AG09309 (cell line): ENCODE measurements around the gene NPHS1.

Source experiments
- DNase-seq: peaks from one replicate; pipeline ENCODE4 v3.0.0-alpha.2; 2010; ENCODE audit warnings: low read depth
- H3K4me3 ChIP-seq: 2 replicates; pipeline ENCODE4 v1.5.1; 2011; ENCODE audit warnings: mild to moderate bottlenecking, low read depth, low read length, moderate library complexity; ENCODE audit not compliant: control insufficient read depth
- TF ChIP-seq, protein P1 (sequence below): IDR thresholded peaks from 2 replicates; pipeline ENCODE4 v1.5.1; 2011; ENCODE audit warnings: mild to moderate bottlenecking, low read depth, low read length, inconsistent platforms; ENCODE audit not compliant: insufficient read depth, control insufficient read depth; ENCODE audit errors: missing control alignments

NPHS1 gene

GRCh38 chr19:35792888-35793287, 59.4 kb downstream of the NPHS1 start:
- H3K4me3 ChIP-seq, result no peak overlapping the region
- DNase-seq, result no peak
- TF ChIP-seq, protein P1, sequence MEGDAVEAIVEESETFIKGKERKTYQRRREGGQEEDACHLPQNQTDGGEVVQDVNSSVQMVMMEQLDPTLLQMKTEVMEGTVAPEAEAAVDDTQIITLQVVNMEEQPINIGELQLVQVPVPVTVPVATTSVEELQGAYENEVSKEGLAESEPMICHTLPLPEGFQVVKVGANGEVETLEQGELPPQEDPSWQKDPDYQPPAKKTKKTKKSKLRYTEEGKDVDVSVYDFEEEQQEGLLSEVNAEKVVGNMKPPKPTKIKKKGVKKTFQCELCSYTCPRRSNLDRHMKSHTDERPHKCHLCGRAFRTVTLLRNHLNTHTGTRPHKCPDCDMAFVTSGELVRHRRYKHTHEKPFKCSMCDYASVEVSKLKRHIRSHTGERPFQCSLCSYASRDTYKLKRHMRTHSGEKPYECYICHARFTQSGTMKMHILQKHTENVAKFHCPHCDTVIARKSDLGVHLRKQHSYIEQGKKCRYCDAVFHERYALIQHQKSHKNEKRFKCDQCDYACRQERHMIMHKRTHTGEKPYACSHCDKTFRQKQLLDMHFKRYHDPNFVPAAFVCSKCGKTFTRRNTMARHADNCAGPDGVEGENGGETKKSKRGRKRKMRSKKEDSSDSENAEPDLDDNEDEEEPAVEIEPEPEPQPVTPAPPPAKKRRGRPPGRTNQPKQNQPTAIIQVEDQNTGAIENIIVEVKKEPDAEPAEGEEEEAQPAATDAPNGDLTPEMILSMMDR, result no peak

DNA sequence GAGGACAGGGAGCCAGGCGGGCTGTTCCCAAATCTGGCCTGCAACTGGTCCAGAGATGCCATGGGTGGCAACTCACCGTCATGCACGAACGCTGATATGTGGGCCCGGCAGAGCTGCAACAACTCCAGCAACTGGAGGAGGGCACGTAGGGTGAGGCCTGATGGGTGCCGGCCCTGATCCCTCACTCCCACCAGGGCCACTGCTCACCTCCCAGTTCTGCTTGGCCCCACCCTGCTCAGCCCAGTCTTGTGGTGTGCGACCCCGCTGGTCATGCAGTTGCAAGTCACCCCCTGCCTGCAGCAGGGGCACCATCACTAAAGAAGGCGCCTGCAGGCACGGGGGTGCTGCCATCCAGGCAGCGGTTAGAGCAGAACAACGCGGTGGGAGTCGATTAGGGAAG, 60.0 kb downstream of the NPHS1 start:
- no peak for DNase-seq
- TF ChIP-seq, protein P1, result no peak
- no peak overlapping the region for H3K4me3 ChIP-seq

GRCh38 chr19:35791814-35792279, 60.5 kb downstream of the NPHS1 start:
- no peak overlapping the region for H3K4me3 ChIP-seq
- no peak for DNase-seq
- TF ChIP-seq, protein P1, result no peak

GRCh38 chr19:35790981-35791813, 61.1 kb downstream of the NPHS1 start:
- H3K4me3 ChIP-seq, result no peak overlapping the region
- TF ChIP-seq, protein P1, result no peak
- DNase-seq, result no peak

DNA sequence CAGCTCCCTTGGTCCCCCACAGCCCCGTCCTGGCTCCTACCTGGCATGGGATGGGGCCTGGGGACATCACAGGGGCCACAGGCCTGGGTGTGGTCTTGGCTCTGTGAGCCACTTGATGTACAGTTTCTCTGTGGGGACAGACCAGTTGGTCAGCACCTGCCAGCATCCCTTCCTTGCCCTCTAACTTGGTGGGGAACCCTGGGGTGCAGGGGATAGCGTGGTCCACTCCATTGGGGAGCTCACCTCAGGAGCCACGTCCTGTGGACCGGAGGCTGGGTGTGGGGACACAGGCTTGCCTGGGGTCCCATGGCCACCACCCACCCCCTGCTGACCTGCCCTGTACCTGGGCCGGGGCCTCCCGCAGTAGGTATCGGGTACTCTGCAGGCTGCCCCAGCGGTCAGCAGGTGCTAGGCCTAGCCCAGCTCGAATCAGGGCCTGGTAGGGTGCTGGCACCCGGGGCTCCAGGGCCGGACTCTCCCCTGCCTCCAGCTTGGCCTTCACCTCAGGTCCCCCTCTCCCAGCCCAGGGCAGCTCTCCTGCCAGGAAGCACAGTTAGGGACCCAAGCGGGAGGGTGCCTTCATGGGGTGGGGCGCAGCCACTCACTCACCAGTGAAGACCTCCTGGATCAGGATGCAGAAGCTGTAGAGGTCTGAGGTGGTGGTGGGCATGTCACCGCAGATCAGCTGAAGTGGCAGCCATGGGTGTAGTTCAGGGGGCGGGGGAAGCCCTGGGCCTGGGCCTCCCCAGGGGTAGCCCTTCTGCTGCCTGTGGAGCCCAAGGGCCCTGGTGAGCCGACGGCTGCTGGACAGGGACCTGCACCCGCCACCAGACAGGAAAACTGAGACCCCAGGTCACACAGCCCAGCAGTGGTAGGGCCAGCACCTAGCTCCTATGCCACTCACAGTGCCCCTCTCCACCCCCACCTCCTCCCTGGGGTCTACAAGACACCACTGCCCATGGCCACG, 62.0 kb downstream of the NPHS1 start:
- DNase-seq, result no peak
- H3K4me3 ChIP-seq, result no peak overlapping the region
- TF ChIP-seq, protein P1, result no peak

DNA sequence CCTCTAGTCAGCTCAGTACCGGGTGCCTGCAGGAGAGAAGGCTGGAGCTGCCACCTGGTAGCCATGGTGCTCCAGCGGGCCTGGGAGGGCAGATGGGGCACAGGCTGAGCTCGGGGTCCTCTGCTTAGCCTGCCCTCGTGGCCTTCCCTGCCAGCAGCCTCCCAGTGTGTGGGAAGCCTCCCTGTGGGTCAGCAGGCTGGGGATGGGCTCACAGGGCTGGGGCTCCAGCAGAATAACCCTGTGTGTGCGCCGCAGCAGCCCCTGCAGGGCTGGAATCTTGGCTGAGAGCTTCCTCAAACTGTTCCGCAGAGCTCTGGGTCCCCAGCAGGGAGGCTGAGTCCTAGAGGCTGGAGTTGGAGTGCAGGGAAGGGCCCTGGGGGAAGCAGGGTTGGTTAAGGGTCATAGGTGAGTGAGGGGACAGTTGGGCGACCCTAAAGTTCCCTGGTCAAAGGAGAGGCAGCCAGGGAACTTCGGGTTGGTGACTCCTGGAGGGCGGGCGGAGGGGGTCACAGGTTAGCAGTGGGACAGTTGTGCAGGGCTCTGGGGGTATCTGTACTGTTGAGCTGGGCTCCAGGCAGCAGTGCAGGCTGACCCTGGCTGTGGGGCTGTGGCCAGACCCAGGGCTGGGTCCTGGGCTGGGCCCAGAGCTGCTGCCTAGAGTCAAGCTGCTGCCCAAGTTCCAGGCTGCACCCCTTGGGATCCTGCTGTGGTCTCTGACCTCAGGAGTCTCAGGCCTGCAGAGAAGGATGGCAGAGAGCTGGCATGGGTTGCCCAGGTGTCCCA, 62.9 kb downstream of the NPHS1 start:
- TF ChIP-seq, protein P1, result no peak
- DNase-seq, result no peak
- H3K4me3 ChIP-seq, result no peak overlapping the region
